Measurements from ENCODE around the gene EEPD1. TPM values are rescaled to one million over a fixed set of nuclear protein-coding genes. Genes with fewer than 3 reads are reported as not detected.
A peak's percentile ranks its signal among the peaks of the same experiment; 100 is the strongest.
"Not testable (repeated sequence)": the region's sequence is repeated elsewhere in the genome, so short reads cannot be mapped to it uniquely, and the experiment has no call there.

Gene EEPD1
- total RNA-seq, 1 donor from 2014 or later: 0.61 TPM

GRCh38 chr7:36117203-36117840, 35.7 kb upstream of the EEPD1 start:
- intact Hi-C loops (cut with micrococcal nuclease): loop anchor here (5.0 to 10.0 kb wide), 2 partner anchors 55 to 123 kb away; no protein-coding TSS in a partner anchor

GRCh38 chr7:36118344-36118743, 34.7 kb upstream of the EEPD1 start:
- DNase-seq: no peak
- peaks cover 13% of the 10 kb centered on the region for H3K9me3 Mint-ChIP-seq
- H3K27me3 Mint-ChIP-seq: peaks cover 33% of the 10 kb centered on the region
- intact Hi-C loops (cut with micrococcal nuclease): loop anchor here (5.0 to 10.0 kb wide), 2 partner anchors 54 to 124 kb away; no protein-coding TSS in a partner anchor
- H3K4me3 Mint-ChIP-seq: no peak overlapping the region
- H3K27ac Mint-ChIP-seq: no peak overlapping the region
- peaks cover 21% of the 10 kb centered on the region for H3K4me1 Mint-ChIP-seq
- no peaks in the 10 kb centered on the region for H3K36me3 Mint-ChIP-seq (ENCODE audit: low read depth)

More at GRCh38 chr7:36117203-36117840, 35.7 kb upstream of the EEPD1 start:
- H3K9me3 Mint-ChIP-seq: peaks cover 5% of the 10 kb centered on the region
- DNase-seq: no peak
- peak overlapping the region; percentile 5 for H3K4me3 Mint-ChIP-seq
- H3K36me3 Mint-ChIP-seq (ENCODE audit: low read depth): no peaks in the 10 kb centered on the region
- H3K27me3 Mint-ChIP-seq: peaks cover 32% of the 10 kb centered on the region
- H3K27ac Mint-ChIP-seq: no peak overlapping the region
- H3K4me1 Mint-ChIP-seq: peaks cover 21% of the 10 kb centered on the region

GRCh38 chr7:36119005-36119706, 33.9 kb upstream of the EEPD1 start:
- no peak for DNase-seq
- no peaks in the 10 kb centered on the region for H3K36me3 Mint-ChIP-seq (ENCODE audit: low read depth)
- H3K4me3 Mint-ChIP-seq: no peak overlapping the region
- no peak overlapping the region for H3K27ac Mint-ChIP-seq
- peaks cover 21% of the 10 kb centered on the region for H3K4me1 Mint-ChIP-seq
- intact Hi-C loops (cut with micrococcal nuclease): loop anchor here (5.0 to 10.0 kb wide), 2 partner anchors 53 to 124 kb away; no protein-coding TSS in a partner anchor
- peaks cover 13% of the 10 kb centered on the region for H3K9me3 Mint-ChIP-seq
- peaks cover 35% of the 10 kb centered on the region for H3K27me3 Mint-ChIP-seq

- not testable (repeated sequence) for H3K27ac Mint-ChIP-seq; H3K36me3 Mint-ChIP-seq (ENCODE audit: low read depth); DNase-seq; H3K4me3 Mint-ChIP-seq
- peaks cover 20% of the 10 kb centered on the region for H3K4me1 Mint-ChIP-seq
- peaks cover 36% of the 10 kb centered on the region for H3K27me3 Mint-ChIP-seq
- intact Hi-C loops (cut with micrococcal nuclease): loop anchor here (5.0 to 10.0 kb wide), 2 partner anchors 52 to 125 kb away; no protein-coding TSS in a partner anchor
- peaks cover 13% of the 10 kb centered on the region for H3K9me3 Mint-ChIP-seq
Observed at GRCh38 chr7:36119983-36120646, 32.9 kb upstream of the EEPD1 start.

GRCh38 chr7:36125630-36126029, 27.4 kb upstream of the EEPD1 start:
- DNase-seq; H3K27ac Mint-ChIP-seq; H3K36me3 Mint-ChIP-seq (ENCODE audit: low read depth); H3K4me3 Mint-ChIP-seq; H3K4me1 Mint-ChIP-seq; intact Hi-C loops (cut with micrococcal nuclease): not testable (repeated sequence)
- H3K9me3 Mint-ChIP-seq: peaks cover 13% of the 10 kb centered on the region
- peaks cover 23% of the 10 kb centered on the region for H3K27me3 Mint-ChIP-seq

GRCh38 chr7:36127075-36127740, 25.8 kb upstream of the EEPD1 start:
- H3K4me3 Mint-ChIP-seq: no peak overlapping the region
- no peaks in the 10 kb centered on the region for H3K4me1 Mint-ChIP-seq
- H3K36me3 Mint-ChIP-seq (ENCODE audit: low read depth): no peaks in the 10 kb centered on the region
- H3K27me3 Mint-ChIP-seq: peaks cover 19% of the 10 kb centered on the region
- H3K27ac Mint-ChIP-seq: no peak overlapping the region
- DNase-seq: no peak
- peaks cover 9% of the 10 kb centered on the region for H3K9me3 Mint-ChIP-seq
- intact Hi-C loops (cut with micrococcal nuclease): no loop called here

- no peaks in the 10 kb centered on the region for H3K36me3 Mint-ChIP-seq (ENCODE audit: low read depth)
- no peak overlapping the region for H3K4me3 Mint-ChIP-seq
- peaks cover 11% of the 10 kb centered on the region for H3K27me3 Mint-ChIP-seq
- no peak overlapping the region for H3K27ac Mint-ChIP-seq
- intact Hi-C loops (cut with micrococcal nuclease): no loop called here
- H3K9me3 Mint-ChIP-seq: no peaks in the 10 kb centered on the region
- H3K4me1 Mint-ChIP-seq: no peaks in the 10 kb centered on the region
- DNase-seq: no peak
Observed at GRCh38 chr7:36128448-36129047, 24.5 kb upstream of the EEPD1 start.

GRCh38 chr7:36129048-36129534, 24.0 kb upstream of the EEPD1 start:
- no peak for DNase-seq
- H3K4me1 Mint-ChIP-seq: no peaks in the 10 kb centered on the region
- no peaks in the 10 kb centered on the region for H3K36me3 Mint-ChIP-seq (ENCODE audit: low read depth)
- H3K27me3 Mint-ChIP-seq: peaks cover 9% of the 10 kb centered on the region
- H3K27ac Mint-ChIP-seq: no peak overlapping the region
- no peaks in the 10 kb centered on the region for H3K9me3 Mint-ChIP-seq
- intact Hi-C loops (cut with micrococcal nuclease): no loop called here
- H3K4me3 Mint-ChIP-seq: no peak overlapping the region

- intact Hi-C loops (cut with micrococcal nuclease): no loop called here
- Mint-ChIP-seq H3K9me3 (no peaks in the 10 kb centered on the region), H3K27me3 (peaks cover 8% of the 10 kb centered on the region), H3K36me3 (ENCODE audit: low read depth) (no peaks in the 10 kb centered on the region), H3K4me3 (no peak overlapping the region), H3K27ac (no peak overlapping the region), H3K4me1 (no peaks in the 10 kb centered on the region)
- DNase-seq: no peak
Observed at GRCh38 chr7:36130236-36130945, 22.7 kb upstream of the EEPD1 start.

GRCh38 chr7:36131026-36131425, 22.0 kb upstream of the EEPD1 start:
- Mint-ChIP-seq H3K27me3 (peaks cover 8% of the 10 kb centered on the region), H3K27ac (no peak overlapping the region), H3K4me3 (no peak overlapping the region), H3K9me3 (no peaks in the 10 kb centered on the region), H3K4me1 (no peaks in the 10 kb centered on the region), H3K36me3 (ENCODE audit: low read depth) (no peaks in the 10 kb centered on the region)
- intact Hi-C loops (cut with micrococcal nuclease): no loop called here
- no peak for DNase-seq

- H3K27me3 Mint-ChIP-seq: peaks cover 8% of the 10 kb centered on the region
- no peaks in the 10 kb centered on the region for H3K4me1 Mint-ChIP-seq
- no peak overlapping the region for H3K4me3 Mint-ChIP-seq
- no peak overlapping the region for H3K27ac Mint-ChIP-seq
- H3K36me3 Mint-ChIP-seq (ENCODE audit: low read depth): no peaks in the 10 kb centered on the region
- intact Hi-C loops (cut with micrococcal nuclease): no loop called here
- DNase-seq: no peak
- no peaks in the 10 kb centered on the region for H3K9me3 Mint-ChIP-seq
Observed at GRCh38 chr7:36131499-36131898, 21.6 kb upstream of the EEPD1 start.

GRCh38 chr7:36132012-36132411, 21.0 kb upstream of the EEPD1 start:
- Mint-ChIP-seq H3K9me3 (no peaks in the 10 kb centered on the region), H3K27me3 (peaks cover 8% of the 10 kb centered on the region), H3K36me3 (ENCODE audit: low read depth) (no peaks in the 10 kb centered on the region), H3K4me3 (no peak overlapping the region), H3K27ac (no peak overlapping the region), H3K4me1 (no peaks in the 10 kb centered on the region)
- intact Hi-C loops (cut with micrococcal nuclease): no loop called here
- no peak for DNase-seq

- no peaks in the 10 kb centered on the region for H3K9me3 Mint-ChIP-seq
- no peaks in the 10 kb centered on the region for H3K36me3 Mint-ChIP-seq (ENCODE audit: low read depth)
- no peak overlapping the region for H3K4me3 Mint-ChIP-seq
- H3K27me3 Mint-ChIP-seq: peaks cover 14% of the 10 kb centered on the region
- no peak overlapping the region for H3K27ac Mint-ChIP-seq
- DNase-seq: no peak
- H3K4me1 Mint-ChIP-seq: no peaks in the 10 kb centered on the region
- intact Hi-C loops (cut with micrococcal nuclease): no loop called here
Observed at GRCh38 chr7:36135700-36136099, 17.4 kb upstream of the EEPD1 start.

Data from activated CD4-positive, alpha-beta T cell treated with anti-CD3 and anti-CD28 coated beads, Interleukin-2, amount 10 ng/mL, durations not matched to agents 24 days and 14 days (primary cell).